Urothelium cell line (cell line): ENCODE data around the gene CYP27B1.
"Not testable (repeated sequence)": the region's sequence is repeated elsewhere in the genome, so short reads cannot be mapped to it uniquely, and the experiment has no call there.

Experiments used
- DNase-seq: peaks from one replicate; pipeline ENCODE4 v3.0.0; 2011; ENCODE audit warnings: low spot score, mixed read lengths
- FAIRE-seq: peaks from 2 replicates; lab custom pipeline; 2011; peaks lifted over from hg19 to GRCh38; lab: Jason Lieb, UNC

CYP27B1 gene

DNA sequence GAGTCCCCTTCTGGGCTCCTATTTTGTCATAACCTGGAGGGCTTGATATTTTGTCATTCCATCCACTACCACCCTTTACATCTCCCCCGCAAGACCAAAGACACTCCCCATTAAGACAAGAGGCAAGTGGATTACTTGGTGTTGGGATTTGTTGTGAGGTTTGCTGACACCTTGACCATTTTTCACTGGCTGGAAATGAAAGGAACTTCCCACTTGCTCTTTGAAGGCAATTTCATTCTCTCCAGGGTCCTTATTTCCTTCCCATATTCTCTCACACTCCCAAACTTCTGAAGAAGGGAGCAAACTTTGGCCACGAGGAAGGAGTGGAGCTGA, 43.3 kb downstream of the CYP27B1 start:
- FAIRE-seq (no peak), DNase-seq (no peak)

DNA sequence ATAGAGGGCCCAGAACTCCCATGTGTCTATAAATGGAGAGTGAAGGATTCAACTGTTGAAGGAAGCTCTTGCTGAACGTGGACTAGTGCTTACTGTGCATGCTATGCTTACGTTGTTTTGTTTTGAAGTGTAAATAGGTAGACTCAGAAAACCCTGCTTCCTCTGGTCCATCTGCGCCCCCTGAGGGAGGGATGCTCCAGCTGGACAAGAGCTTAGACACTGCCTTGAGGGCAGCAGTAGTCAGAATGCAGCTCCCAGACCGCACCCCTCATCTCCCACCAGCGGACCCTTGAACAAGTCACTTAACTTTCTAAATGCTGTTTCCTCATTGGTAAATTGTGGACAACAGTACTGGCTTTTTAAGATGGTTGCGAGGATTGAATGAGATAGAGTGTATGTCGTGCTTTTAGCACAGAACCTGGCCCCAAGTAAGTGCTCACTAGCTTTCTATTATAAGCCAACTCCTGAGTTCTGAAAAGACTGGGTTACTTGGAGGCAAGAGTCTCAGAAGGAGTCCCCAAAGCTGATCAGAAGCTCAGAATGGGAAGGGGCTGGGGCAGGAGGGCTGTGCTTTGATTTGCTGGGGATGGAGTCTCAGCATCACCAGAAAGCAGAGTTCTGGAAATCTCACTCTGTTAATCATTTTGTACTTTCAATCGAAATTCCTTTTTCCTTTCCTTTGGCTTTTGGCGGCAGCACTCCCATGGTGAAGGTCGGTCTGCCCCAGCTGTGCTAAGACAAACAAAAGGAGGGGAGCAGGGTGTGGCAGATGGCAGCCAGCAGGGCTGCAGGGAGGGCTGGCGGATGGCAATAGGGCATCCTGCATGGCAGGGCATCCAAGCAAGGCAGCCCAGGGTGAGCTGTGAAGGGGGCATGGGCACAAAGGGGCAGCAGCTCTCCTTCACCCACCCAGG, 43.9 kb downstream of the CYP27B1 start:
- DNase-seq = no peak
- no peak for FAIRE-seq

DNA sequence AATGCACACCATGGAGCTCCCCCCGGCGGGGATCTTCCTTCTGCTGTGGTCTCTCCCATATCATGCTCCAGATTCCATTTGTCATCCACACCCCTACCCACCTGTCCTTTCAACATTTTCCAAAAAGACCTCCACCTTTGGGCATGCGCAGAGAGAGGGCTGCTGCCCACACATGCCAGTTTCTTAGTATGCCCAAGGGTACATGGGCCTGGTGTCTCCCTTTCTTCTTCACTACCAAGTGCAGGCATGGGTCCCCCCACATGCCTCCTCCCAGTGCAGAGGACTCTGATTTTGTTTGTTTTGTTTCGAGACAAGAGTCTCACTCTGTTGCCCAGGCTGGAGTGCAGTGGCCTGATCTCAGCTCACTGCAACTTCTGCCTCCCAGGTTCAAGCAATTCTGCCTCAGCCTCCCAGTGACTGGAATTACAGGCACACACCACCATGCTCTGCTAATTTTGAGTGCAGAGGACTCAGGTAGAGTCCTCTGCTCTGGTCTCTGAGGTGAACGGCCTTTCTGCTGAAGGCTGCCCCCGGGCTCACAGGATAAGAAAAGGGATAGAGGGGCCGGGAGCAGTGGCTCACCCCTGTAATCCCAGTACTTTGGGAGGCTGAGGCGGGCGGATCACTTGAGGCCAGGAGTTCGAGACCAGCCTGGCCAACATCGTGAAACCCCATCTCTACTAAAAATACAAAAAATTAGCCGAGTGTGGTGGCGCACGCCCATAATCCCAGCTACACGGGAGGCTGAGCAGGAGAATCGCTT, 44.9 kb downstream of the CYP27B1 start:
- FAIRE-seq, DNase-seq: not testable (repeated sequence)

DNA sequence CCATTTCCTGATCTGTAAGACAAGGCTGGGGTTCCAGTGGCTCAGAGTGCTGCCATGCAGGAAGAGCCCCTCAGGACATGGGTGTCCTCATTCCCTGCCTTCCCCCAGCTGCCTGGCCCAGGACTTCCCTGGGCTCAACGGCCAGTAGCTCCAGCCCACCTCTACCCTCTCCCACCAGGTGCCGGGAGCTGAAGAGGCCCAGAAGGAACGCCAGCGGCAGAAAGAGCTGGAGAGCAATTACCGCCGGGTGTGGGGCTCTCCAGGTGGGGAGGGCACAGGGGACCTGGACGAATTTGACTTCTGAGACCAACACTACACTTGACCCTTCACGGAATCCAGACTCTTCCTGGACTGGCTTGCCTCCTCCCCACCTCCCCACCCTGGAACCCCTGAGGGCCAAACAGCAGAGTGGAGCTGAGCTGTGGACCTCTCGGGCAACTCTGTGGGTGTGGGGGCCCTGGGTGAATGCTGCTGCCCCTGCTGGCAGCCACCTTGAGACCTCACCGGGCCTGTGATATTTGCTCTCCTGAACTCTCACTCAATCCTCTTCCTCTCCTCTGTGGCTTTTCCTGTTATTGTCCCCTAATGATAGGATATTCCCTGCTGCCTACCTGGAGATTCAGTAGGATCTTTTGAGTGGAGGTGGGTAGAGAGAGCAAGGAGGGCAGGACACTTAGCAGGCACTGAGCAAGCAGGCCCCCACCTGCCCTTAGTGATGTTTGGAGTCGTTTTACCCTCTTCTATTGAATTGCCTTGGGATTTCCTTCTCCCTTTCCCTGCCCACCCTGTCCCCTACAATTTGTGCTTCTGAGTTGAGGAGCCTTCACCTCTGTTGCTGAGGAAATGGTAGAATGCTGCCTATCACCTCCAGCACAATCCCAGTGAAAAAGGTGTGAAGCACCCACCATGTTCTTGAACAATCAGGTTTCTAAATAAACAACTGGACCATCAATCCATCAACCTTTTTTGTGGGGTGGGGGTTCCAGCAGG, 46.0 kb downstream of the CYP27B1 start:
- FAIRE-seq = no peak
- DNase-seq = peak; percentile 1

DNA sequence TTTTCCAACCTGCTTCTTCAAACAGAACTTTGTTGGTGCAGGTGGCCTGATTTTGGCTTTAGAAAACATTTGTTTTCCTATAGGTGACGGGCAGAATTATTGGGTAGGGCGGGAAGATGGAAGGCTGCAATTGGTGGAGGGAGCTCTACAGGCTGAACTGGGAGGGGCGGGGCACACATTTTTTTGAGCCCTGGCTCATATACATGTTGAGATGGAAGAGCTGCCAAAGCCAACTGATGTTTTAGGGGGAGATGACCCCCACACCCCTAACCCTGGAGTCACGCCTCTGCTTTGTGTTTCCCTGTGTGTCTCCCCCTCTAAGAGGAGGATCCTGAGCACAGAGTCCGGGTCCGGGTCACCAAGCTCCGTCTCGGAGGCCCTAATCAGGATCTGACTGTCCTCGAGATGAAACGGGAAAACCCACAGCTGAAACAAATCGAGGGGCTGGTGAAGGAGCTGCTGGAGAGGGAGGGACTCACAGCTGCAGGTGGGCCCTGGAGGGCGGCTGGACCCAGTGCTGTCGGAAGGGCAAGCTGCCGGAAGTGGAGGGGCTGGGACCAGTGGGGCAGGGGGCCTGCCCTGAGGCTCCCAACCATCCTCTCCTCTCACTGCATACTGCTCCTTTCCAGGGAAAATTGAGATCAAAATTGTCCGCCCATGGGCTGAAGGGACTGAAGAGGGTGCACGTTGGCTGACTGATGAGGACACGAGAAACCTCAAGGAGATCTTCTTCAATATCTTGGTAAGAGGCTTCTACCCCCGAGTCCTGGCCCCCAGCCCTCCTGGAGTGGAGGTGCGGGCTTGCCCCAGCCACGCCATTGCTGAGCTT, 46.9 kb downstream of the CYP27B1 start:
- FAIRE-seq (no peak), DNase-seq (no peak)

DNA sequence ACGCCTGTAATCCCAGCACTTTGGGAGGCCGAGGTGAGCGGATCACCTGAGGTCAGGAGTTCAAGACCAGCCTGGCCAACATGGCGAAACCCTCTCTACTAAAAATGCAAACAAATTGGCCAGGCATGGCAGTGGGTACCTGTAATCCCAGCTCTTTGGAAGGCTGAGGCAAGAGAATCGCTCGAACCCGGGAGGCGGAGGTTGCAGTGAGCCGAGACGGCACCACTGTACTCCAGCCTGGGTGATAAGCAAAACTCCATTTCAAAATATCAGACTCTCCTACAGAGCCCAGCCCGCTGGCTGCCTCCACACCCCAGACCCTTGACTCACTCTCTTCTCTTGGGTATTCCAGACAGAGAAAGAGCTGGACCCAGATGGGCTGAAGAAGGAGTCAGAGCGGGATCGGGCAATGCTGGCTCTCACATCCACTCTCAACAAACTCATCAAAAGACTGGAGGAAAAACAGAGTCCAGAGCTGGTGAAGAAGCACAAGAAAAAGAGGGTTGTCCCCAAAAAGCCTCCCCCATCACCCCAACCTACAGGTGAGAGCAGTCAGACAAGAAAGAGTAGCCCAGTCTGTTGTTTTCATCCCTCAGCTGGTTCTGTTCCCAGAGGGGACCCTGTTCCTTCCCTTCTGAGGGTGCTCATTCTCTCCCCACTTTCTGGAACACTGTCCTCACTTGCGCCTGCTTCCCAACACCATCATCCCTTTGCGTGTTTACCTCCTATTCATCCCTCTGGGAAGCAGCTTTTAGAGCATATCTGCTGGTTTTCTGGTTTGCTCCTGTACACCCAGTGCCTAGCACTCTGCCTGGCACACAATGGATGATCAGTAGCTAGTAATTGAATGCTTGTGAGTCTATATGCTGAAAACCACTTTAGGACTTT, 48.0 kb downstream of the CYP27B1 start:
- no peak for DNase-seq
- no peak for FAIRE-seq

DNA sequence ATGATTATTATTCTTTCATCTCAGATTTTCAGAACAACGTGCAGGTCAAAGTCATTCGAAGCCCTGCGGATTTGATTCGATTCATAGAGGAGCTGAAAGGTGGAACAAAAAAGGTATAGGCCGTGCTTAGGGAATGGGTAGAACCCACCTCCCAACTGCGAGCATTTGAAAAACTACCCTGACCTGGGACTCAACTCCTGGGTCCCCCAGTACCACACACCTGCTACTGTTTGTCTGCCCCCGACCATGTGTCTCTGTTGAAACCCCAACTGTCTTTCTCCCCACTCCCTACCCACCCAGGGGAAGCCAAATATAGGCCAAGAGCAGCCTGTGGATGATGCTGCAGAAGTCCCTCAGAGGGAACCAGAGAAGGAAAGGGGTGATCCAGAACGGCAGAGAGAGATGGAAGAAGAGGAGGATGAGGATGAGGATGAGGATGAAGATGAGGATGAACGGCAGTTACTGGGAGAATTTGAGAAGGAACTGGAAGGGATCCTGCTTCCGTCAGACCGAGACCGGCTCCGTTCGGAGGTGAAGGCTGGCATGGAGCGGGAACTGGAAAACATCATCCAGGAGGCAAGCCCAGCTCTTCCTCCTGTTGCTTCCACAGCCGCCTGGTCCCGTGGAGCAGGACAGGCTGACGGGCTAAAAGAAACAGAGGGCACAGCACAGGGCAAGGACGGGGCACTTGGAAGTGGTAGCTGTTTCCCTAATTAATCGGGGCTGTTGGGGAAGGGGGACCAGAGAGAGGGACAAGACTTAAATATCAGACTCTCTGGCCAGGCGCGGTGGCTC, 48.8 kb downstream of the CYP27B1 start:
- FAIRE-seq (no peak), DNase-seq (no peak)

DNA sequence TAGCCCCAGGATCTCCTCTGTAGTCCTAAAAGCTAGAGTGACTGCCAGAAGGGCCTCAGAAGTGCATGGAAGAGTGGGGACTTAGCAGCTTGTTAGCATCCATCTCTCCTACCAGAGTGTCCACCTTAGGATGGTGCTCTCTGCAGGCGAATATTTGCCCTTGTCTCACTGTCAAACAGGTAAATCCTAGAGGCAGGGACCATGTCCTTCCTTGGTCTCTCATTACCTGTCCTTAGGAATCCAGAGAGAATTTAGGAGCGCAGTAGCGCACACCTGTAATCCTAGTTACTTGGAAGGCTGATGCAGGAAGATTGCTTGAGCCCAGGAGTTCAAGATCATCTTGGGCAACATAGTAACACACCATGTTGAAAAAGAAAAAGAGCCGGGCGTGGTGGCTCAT, 49.7 kb downstream of the CYP27B1 start:
- FAIRE-seq (no peak), DNase-seq (no peak)

DNA sequence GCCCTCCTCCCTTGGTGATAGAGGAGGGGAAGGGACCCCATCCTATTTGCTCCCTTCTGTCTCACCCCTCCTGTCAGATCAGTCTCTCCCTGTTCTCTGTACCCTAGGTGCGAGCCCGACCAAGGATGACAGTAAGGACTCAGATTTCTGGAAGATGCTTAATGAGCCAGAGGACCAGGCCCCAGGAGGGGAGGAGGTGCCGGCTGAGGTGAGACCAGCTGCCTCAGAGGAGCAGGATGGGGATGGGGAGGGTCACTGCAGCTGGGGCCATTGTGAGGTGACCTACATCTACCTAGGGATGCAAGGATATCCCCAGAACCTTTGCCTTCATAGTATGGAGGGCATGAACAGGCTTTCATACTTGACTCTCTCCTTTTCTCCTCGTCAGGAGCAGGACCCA, 50.6 kb downstream of the CYP27B1 start:
- DNase-seq (no peak), FAIRE-seq (no peak)

DNA sequence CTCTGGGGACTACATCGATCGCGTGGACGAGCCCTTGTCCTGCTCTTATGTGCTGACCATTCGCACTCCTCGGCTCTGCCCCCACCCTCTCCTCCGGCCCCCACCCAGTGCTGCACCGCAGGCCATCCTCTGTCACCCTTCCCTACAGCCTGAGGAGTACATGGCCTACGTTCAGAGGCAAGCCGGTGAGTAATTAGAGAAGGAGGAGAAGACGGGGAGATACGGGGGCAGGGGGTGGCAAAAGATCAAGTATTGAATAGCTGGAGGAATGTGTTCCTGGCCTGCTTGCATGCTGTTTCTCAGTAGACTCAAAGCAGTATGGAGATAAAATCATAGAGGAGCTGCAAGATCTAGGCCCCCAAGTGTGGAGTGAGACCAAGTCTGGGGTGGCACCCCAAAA, 51.1 kb downstream of the CYP27B1 start:
- no peak for FAIRE-seq

DNA sequence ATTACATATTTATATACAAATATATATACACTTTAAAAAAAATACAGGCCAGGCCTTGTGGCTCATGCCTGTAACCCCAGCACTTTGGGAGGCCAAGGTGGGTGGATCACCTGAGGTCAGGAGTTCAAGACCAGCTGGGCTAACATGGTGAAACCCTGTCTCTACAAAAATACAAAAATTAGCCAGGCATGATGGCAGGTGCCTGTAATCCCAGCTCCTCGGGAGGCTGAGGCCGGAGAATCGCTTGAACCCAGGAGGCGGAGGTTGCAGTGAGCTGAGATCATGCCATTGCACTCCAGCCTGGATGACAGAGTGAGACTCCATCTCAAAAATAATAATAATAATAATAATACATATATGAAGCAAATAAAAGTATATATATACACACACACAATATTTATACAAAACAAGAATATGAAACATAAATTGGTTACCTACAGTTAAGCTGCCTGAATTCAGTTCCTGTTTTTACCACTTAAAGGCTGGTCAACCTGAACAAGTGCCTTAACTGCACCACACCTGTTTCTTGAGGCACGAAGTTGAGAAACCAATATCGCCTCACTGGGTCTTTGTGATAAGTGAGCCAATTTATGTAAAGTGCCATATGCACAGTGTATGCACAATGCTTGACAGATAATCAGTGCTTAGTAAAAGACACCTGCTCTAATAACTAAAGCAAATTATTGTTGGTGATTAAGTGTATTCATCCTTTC, 51.7 kb downstream of the CYP27B1 start:
- not testable (repeated sequence) for FAIRE-seq, DNase-seq

More for the DNA sequence above, 51.1 kb downstream of the CYP27B1 start:
- DNase-seq = no peak

DNA sequence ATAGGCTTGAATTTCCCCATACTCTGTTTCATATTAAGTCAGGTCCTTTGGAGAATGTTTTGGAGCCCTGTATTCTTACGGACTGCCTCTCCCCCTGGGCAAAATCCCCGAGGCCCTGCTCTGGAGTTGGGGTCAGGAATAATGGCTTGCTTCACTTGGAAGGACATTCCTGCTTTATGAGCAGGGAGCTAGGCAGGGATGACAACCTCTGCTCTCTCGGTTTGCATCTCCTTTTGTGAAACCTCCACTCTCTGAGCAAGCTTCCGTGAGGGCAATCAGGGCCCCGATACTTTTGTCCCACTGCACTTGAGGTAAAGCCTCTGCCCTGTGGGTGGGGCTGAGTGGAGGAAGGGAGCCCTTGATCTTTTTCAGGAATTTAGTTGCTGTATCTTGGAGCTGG, 53.7 kb downstream of the CYP27B1 start:
- DNase-seq = no peak
- FAIRE-seq = no peak

DNA sequence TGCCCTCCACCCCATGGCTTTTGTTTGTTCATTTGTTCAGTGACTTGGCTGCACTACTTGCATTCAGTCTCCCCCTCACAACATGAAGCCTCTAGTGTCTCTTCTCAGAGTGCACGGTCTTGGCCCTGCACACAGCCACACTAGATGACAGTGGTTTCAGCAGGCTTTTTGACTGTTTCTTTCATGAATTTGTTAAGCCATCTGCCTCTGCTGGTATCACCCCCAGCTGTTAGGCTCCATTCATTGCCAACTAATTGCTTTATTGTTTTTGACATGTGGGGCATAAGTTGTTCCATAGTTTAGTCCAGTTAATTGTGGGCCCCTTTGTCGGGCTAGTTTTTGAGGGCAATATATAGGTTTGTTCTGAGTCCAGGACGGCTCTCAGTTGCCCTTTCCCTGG, 54.2 kb downstream of the CYP27B1 start:
- no peak for DNase-seq
- FAIRE-seq = no peak
